B cell (primary cell): ENCODE measurements around the gene ATAD5. TPM values are rescaled to one million over a fixed set of nuclear protein-coding genes. Genes with fewer than 3 reads are reported as not detected.

Experiments used
- ATAC-seq: fragments of 200-7000 bp; cut with Tn5 transposase; one replicate; pipeline ENCODE4 v1.10.0; 2021; ENCODE audit warnings: low read depth, mild to moderate bottlenecking, moderate number of reproducible peaks, moderate library complexity
- CTCF ChIA-PET: fragments of 350-600 bp; sonication (Branson Sonifier 250); formaldehyde crosslinking; loops from one replicate; lab custom pipeline; 2021; ENCODE audit warnings: antibody characterized with exemption, inconsistent platforms; lab: Charles Lee
- POLR2A ChIA-PET: fragments of 350-600 bp; sonication (Branson Sonifier 250); formaldehyde crosslinking; loops from one replicate; lab custom pipeline; 2021; ENCODE audit warnings: antibody characterized with exemption; lab: Charles Lee
- DNase-seq: peaks from one replicate; pipeline ENCODE4 v3.0.0; 2013
- H2AFZ ChIP-seq: 2 replicates; pipeline ENCODE4 v1.6.1; 2012; ENCODE audit warnings: mild to moderate bottlenecking, low read depth, low read length; ENCODE audit not compliant: insufficient read depth, poor library complexity, severe bottlenecking
- H3K27ac ChIP-seq, 2 donors: 1 replicate in 1 of 2; 2 replicates in 1 of 2; pipeline ENCODE4 v1.5.1; 2012 to 2013; ENCODE audit warnings: low read length in 2 of 2, mild to moderate bottlenecking in 2 of 2, moderate library complexity in 1 of 2
- H3K27me3 ChIP-seq, 4 experiments: fragments of 200-600 bp in 1 of 4; sonication (generic) in 1 of 4; replicated peaks in 1 of 4; 1 replicate in 2 of 4; 2 replicates in 2 of 4; pipeline versions ENCODE4 v1.6.1 to v1.7.0; 2013 to 2016; ENCODE audit warnings: low read length in 3 of 4, mild to moderate bottlenecking in 2 of 4, mixed read lengths in 1 of 4, moderate library complexity in 1 of 4; ENCODE audit not compliant: insufficient read depth in 4 of 4, control insufficient read depth in 3 of 4; ENCODE audit errors: control extremely low read depth in 1 of 4
- H3K36me3 ChIP-seq, 2 experiments: replicated peaks in 1 of 2; 1 replicate in 1 of 2; 2 replicates in 1 of 2; pipeline versions ENCODE4 v1.6.1 to v1.7.1; 2013; ENCODE audit warnings: low read length in 1 of 2; ENCODE audit not compliant: insufficient read depth in 2 of 2, control insufficient read depth in 1 of 2; ENCODE audit errors: control extremely low read depth in 1 of 2, extremely low read depth in 1 of 2
- H3K4me1 ChIP-seq, 2 donors: fragments of 200-600 bp in 1 of 2; sonication (generic) in 1 of 2; 1 replicate in 1 of 2; 2 replicates in 1 of 2; pipeline versions ENCODE4 v1.5.1 to v1.6.1; 2013 to 2017; ENCODE audit warnings: low read length in 2 of 2; ENCODE audit not compliant: control insufficient read depth in 2 of 2, insufficient read depth in 2 of 2
- H3K4me2 ChIP-seq: replicated peaks from 2 replicates; pipeline ENCODE3; 2012; ENCODE audit warnings: mild to moderate bottlenecking, low read depth, low read length; ENCODE audit not compliant: poor library complexity, severe bottlenecking
- H3K4me3 ChIP-seq, 5 experiments: fragments of 200-600 bp in 1 of 5; sonication (generic) in 1 of 5; 1 replicate in 3 of 5; 2 replicates in 2 of 5; pipeline versions ENCODE4 v1.5.1 to v1.7.0; 2011 to 2016; ENCODE audit warnings: low read length in 4 of 5, mild to moderate bottlenecking in 4 of 5, low read depth in 2 of 5, control low read depth in 1 of 5, moderate library complexity in 1 of 5; ENCODE audit not compliant: insufficient read depth in 1 of 5; ENCODE audit errors: control extremely low read depth in 1 of 5, extremely low read depth in 1 of 5
- H3K79me2 ChIP-seq: fragments of 200-600 bp; sonication (generic); one replicate; pipeline ENCODE4 v1.6.0; 2016; ENCODE audit warnings: low read length; ENCODE audit not compliant: control insufficient read depth, insufficient read depth
- H3K9ac ChIP-seq: fragments of 200-600 bp; sonication (generic); 2 replicates; pipeline ENCODE4 v1.6.1; 2017; ENCODE audit warnings: mild to moderate bottlenecking, low read length, moderate library complexity
- H3K9me3 ChIP-seq, 3 donors: one replicate each; pipeline versions ENCODE4 v1.6.1 to v1.7.1; 2013; ENCODE audit warnings: low read length in 2 of 3; ENCODE audit not compliant: control insufficient read depth in 2 of 3, insufficient read depth in 1 of 3; ENCODE audit errors: control extremely low read depth in 1 of 3
- H4K20me1 ChIP-seq: 2 replicates; pipeline ENCODE4 v1.6.0; 2012; ENCODE audit warnings: mild to moderate bottlenecking, low read length; ENCODE audit not compliant: insufficient read depth, control insufficient read depth, poor library complexity, severe bottlenecking
- H3K27ac Mint-ChIP-seq: one replicate; pipeline ENCODE4 v1.8.0; 2021; ENCODE audit warnings: mixed read lengths
- H3K27me3 Mint-ChIP-seq: one replicate; pipeline ENCODE4 v1.8.0; 2021; ENCODE audit warnings: mixed read lengths
- H3K4me1 Mint-ChIP-seq: one replicate; pipeline ENCODE4 v1.8.0; 2021; ENCODE audit warnings: mixed read lengths
- H3K4me3 Mint-ChIP-seq: one replicate; pipeline ENCODE4 v1.8.0; 2021; ENCODE audit warnings: mixed read lengths
- H3K9me3 Mint-ChIP-seq: one replicate; pipeline ENCODE4 v1.8.0; 2022; ENCODE audit warnings: mixed read lengths; ENCODE audit not compliant: insufficient read depth
- EZH2 ChIP-seq: IDR thresholded peaks from 2 replicates; pipeline ENCODE4 v1.6.1; 2012; ENCODE audit warnings: borderline replicate concordance, low read depth, mild to moderate bottlenecking, moderate library complexity, low read length; ENCODE audit not compliant: insufficient read depth, poor library complexity, severe bottlenecking
- WGBS: methylation state at CpG from one replicate; pipeline ENCODE4 v1.1.5; 2013; ENCODE audit warnings: missing lambda C conversion rate; ENCODE audit not compliant: insufficient coverage; 5-methylcytosine and 5-hydroxymethylcytosine counted together
- intact Hi-C: fragments of 100-400 bp; cut with micrococcal nuclease; formaldehyde crosslinking; loops from one replicate; pipeline ENCODE4 v1.10.0; 2022
- polyA plus RNA-seq: library from polyadenylated mRNA; depleted of rRNA; stranded (reverse); fragments of >200 nt; gene quantifications from 2 replicates; pipeline ENCODE4 v1.2.3, GENCODE V29; 2012
- total RNA-seq, 2 donors: library from RNA; stranded (reverse); fragments of 120-200 nt in 1 of 2; gene quantifications; 1 replicate in 1 of 2; 2 replicates in 1 of 2; pipeline versions ENCODE4 v1.2.3 to v1.2.4, GENCODE V29; 2013 to 2022
- TF ChIP-seq, protein P1 (sequence below): fragments of 200-600 bp; IDR thresholded peaks from one replicate; pipeline ENCODE4 v1.8.0; 2022; ENCODE audit warnings: antibody characterized with exemption, mild to moderate bottlenecking

The ATAD5 gene
- total and polyA plus RNA-seq, 2 donors (not counting 1 experiment from before 2014, with no cell fraction given): 1.2 to 7.3 TPM

GRCh38 chr17:30913955-30914354 lies 82.2 kb downstream of the ATAD5 start:
- POLR2A ChIA-PET: no interaction called here
- Histone ChIP-seq H3K27me3 (no peaks in the 10 kb centered on the region), H3K4me1 (peaks cover 3 to 4% of the 10 kb centered on the region in 2 donors), H3K9ac (no peak overlapping the region), H3K4me3 (no peak overlapping the region), H3K27ac (no peak overlapping the region), H4K20me1 (no peaks in the 10 kb centered on the region), H2AFZ (no peak overlapping the region), H3K4me2 (no peak overlapping the region), H3K9me3 (no peaks in the 10 kb centered on the region), H3K79me2 (no peaks in the 10 kb centered on the region), H3K36me3 (no peaks in the 10 kb centered on the region)
- Mint-ChIP-seq H3K27me3 (no peaks in the 10 kb centered on the region), H3K27ac (no peak overlapping the region), H3K9me3 (no peaks in the 10 kb centered on the region), H3K4me3 (no peak overlapping the region), H3K4me1 (peaks cover 3% of the 10 kb centered on the region)
- CTCF ChIA-PET: no interaction called here
- TF ChIP-seq, protein P1, sequence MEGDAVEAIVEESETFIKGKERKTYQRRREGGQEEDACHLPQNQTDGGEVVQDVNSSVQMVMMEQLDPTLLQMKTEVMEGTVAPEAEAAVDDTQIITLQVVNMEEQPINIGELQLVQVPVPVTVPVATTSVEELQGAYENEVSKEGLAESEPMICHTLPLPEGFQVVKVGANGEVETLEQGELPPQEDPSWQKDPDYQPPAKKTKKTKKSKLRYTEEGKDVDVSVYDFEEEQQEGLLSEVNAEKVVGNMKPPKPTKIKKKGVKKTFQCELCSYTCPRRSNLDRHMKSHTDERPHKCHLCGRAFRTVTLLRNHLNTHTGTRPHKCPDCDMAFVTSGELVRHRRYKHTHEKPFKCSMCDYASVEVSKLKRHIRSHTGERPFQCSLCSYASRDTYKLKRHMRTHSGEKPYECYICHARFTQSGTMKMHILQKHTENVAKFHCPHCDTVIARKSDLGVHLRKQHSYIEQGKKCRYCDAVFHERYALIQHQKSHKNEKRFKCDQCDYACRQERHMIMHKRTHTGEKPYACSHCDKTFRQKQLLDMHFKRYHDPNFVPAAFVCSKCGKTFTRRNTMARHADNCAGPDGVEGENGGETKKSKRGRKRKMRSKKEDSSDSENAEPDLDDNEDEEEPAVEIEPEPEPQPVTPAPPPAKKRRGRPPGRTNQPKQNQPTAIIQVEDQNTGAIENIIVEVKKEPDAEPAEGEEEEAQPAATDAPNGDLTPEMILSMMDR: no peak
- TF ChIP-seq EZH2: no peak
- intact Hi-C loops: no loop called here
- DNase-seq: peak; percentile 42
- ATAC-seq: peak; percentile 41

- TF ChIP-seq EZH2: no peak
- TF ChIP-seq, protein P1: no peak
- H3K9me3 ChIP-seq: no peaks in the 10 kb centered on the region
- Mint-ChIP-seq H3K27ac (no peak overlapping the region), H3K4me3 (no peak overlapping the region), H3K9me3 (no peaks in the 10 kb centered on the region), H3K27me3 (no peaks in the 10 kb centered on the region), H3K4me1 (peaks cover 5% of the 10 kb centered on the region)
- ChIA-PET CTCF (interaction anchor here (0.6 to 2.3 kb wide), 5 partner anchors 53 to 300 kb away, joined by 3 to 13 read pairs (median 4); no protein-coding TSS in a partner anchor), POLR2A (no interaction called here)
- no peak overlapping the region for H3K4me2 ChIP-seq
- no peaks in the 10 kb centered on the region for H3K27me3 ChIP-seq
- no peaks in the 10 kb centered on the region for H4K20me1 ChIP-seq
- H3K79me2 ChIP-seq: no peaks in the 10 kb centered on the region
- peaks cover 1 to 3% of the 10 kb centered on the region in 2 donors for H3K4me1 ChIP-seq
- DNase-seq: no peak
- H3K9ac ChIP-seq: no peak overlapping the region
- 100% methylated on average over 1 of the region's 5 CpGs for WGBS
- H3K27ac ChIP-seq: no peak overlapping the region
- ATAC-seq: no peak
- intact Hi-C loops: no loop called here
- no peak overlapping the region for H2AFZ ChIP-seq
- no peaks in the 10 kb centered on the region for H3K36me3 ChIP-seq
- H3K4me3 ChIP-seq: no peak overlapping the region
Observed at GRCh38 chr17:30915833-30916611, 84.3 kb downstream of the ATAD5 start.
